ENCODE data around the gene PPP2R5D. TPM values are rescaled to one million over a fixed set of nuclear protein-coding genes. Genes with fewer than 3 reads are reported as not detected.
"Not testable (repeated sequence)": the region's sequence is repeated elsewhere in the genome, so short reads cannot be mapped to it uniquely, and the experiment has no call there.

The PPP2R5D gene
- total RNA-seq: 24.7 TPM

DNA sequence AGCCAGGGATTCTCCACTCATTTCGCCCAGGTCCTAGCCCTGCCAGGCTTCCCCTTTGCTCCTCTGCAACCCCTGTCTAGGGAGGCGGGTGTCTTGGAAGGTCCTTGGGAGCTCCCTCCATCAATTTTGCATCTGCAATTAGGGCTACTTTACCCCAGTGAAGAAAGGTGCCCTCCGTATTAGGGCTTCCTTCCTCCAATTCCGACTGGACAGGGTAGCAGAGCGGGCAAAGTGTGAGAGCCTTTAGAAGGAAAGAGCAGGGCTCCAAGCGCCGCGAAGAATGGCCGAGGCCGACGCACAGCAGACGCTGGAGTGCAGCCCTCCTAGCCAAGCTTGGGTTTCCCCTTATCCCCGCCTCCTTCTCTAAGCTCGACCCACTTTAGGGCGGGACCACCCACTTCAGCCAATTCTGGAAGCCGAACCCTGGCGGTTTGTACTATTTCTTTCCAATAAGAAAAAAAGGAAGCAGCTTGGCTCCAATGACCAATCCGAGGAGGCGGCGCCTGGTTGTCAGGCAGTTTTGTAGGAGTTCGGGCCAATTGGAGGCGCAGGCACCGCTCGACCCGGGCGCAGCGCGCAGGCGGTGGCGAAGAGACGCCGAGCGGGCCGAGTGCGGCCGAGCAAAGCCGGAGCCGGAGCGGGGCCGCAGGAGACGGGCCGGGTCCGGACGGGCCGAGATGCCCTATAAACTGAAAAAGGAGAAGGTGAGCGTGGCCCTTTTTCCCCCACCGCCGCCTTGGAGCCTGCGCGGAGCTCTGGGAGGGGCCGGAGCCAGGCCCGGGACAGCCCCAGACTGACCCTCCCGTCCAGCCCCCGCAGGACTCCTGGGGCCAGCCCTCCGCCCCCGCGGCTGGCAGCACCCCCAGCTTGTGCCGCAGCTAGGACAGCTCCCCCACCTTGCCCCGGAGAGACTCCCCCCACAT is at the start of gene PPP2R5D:
Gene PPP2R5D, plus strand, starts transcription at position 570 of the 923 bp plus-strand sequence. Its CDS starts 108 bp downstream, at position 678.
- peak; percentile 98 for DNase-seq (ENCODE audit: low spot score)

DNA sequence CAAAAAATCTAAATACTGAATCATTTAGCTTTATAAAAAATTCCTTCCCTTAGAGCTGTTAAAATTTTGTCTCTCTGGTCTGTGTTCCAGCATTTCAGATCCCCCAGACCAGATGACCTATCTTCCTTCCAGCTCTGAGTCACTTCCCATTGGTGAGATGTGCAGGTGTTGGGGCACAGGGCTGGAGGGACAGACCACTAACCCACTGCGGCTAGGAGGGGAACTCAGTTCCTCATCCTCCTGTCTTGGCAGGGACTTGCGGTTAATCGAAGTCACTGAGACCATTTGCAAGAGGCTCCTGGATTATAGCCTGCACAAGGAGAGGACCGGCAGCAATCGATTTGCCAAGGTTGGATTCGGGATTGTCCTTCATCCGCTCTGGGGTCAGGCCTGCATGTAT is 49.0 kb upstream of the PPP2R5D start:
- no peak for DNase-seq (ENCODE audit: low spot score)

DNA sequence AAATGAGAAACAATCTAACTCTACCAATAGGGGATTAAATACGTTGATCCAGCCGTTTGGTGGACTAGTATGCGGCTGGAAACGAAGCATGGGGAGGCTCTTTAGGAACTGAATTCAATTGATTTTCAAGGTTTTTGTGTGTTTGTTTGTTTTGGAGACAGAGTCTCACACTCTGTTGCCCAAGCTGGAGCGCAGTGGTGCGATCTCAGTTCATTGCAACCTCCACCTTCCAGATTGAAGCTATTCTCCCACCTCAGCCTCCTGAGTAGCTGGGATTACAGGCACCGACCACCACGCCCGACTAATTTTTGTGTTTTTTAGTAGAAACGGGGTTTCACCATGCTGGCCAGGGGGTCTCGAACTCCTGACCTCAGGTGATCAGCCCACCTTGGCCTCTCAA is 48.0 kb upstream of the PPP2R5D start:
- DNase-seq (ENCODE audit: low spot score): no peak

DNA sequence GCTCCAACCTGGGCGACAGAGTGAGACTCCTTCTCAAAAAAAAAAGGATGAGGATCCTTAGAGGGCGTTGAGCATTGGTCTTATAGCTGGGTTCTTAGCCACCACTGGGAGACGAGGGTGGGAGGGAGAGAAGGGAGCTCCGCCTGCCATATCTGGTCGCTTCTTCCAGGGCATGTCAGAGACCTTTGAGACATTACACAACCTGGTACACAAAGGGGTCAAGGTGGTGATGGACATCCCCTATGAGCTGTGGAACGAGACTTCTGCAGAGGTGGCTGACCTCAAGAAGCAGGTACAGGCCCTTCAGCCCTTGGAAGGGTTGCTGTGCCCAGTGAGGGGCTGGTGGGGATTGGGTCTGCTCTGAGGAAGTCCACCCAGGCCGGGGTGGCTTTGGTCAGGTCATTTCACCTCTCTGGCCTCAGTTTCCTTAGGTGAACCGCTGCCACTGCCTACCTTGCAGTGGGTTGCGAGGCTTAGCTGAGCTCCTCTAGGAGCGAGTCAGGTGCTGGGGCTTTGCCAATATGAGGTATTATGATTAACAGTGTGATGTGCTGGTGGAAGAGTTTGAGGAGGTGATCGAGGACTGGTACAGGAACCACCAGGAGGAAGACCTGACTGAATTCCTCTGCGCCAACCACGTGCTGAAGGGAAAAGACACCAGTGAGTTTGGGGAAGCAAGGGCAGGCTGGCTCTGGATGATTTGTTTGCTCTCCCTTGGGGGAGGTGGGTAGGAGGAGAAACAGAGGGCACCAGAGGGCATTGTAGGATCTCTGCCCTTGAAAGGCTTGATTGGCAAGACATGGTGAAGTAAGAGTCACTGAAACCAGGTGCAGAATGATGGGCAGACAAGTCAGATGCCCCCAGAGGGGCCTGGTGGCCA is 46.6 kb upstream of the PPP2R5D start:
- DNase-seq (ENCODE audit: low spot score): no peak

DNA sequence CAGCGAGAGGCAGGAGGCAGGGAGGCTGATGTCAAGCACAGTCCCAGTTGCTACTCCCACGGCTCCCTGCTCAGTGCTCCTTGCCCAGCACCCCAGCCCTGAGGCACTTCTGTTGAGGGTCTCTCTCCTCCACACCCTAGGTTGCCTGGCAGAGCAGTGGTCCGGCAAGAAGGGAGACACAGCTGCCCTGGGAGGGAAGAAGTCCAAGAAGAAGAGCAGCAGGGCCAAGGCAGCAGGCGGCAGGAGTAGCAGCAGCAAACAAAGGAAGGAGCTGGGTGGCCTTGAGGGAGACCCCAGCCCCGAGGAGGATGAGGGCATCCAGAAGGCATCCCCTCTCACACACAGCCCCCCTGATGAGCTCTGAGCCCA is 46.0 kb upstream of the PPP2R5D start:
- no peak for DNase-seq (ENCODE audit: low spot score)

DNA sequence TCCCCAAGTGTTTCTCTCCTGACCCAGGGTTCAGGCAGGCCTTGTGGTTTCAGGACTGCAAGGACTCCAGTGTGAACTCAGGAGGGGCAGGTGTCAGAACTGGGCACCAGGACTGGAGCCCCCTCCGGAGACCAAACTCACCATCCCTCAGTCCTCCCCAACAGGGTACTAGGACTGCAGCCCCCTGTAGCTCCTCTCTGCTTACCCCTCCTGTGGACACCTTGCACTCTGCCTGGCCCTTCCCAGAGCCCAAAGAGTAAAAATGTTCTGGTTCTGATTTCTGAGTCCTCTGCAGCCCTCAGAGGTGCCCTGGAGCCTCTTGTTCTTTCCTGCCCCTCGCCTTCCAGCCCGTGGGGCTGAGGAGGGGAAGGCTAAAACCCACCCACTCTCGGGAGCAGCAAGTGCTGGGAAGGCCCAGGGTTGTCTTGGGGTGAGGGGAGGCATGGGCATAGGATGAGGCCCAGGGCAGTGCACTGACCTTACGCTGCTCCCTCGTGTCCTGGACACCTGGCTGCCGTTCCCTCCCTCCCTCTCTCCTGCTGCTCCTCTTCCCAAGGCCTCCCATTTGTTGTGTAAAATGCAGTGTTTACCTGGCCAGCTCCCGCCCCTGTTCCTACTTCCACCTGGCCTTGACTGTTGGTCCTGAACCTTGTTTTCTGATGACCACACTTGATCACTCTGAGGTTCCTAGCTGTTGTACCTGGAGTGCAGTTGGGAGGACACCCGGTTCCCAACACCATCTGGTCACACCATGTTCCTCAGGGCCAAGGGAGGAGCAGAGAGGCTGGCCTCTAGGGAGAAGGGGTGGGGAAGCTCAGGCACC is 45.2 kb upstream of the PPP2R5D start:
- no peak for DNase-seq (ENCODE audit: low spot score)

DNA sequence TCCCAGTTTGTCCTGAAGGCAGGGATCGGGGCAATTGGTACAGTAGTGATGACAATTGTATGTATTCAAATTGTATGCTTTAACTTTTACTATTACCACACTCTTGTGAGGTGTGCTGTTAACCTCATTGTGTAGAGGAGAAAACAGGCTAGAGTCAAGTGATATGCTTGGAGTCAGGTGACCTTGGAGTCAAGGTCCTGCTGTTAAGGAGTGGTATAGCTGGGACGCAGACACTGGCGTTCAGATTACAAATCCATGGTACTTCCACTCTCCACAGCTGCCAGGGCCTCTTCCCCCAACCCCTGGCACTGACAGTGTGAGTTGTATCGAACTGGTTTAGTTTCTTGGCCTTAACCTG is 44.6 kb upstream of the PPP2R5D start:
- DNase-seq (ENCODE audit: low spot score): no peak

DNA sequence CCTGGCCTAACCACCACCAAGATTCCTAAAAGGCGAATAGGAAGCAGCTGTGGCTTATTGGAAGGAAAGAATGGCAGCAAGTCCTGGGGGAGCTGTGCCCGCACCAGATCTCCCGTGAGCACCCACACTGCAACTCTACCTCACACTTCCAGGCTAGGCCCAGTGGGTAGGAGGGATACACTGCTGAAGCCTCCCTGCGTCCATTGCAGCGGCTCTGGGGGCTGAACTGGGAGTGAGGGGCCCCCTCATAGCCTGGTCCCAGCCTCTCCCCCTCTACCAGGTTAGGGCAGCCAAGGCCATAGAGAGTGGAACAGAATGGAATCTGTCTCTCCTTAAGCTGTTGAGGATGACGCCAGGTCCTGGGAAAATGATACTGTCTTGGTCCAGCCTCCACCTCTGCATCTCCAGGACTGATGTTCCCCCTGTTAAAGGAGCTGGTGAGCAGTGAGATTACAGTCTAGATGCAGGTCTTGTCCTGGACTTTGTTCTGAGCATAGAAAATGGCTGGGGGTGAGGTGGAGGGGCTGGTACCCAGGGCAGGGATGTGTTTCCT is 43.8 kb upstream of the PPP2R5D start:
- no peak for DNase-seq (ENCODE audit: low spot score)

DNA sequence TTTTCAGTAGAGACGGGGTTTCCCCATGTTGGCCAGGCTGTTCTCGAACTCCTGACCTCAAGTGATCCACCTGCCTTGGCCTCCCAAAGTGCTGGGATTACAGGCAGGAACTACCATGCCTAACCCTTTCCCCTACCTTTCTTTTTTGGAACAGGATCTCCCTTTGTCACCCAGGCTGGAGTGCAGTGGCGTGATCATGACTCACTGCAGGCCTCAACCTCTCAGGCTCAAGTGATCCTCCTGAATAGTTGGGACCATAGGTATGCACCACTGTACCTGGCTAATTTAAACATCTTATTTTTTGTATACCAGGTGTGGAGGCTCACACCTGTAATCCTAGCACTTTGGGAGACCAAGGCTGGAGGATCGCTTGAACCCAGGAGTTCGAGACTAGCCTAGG is 43.0 kb upstream of the PPP2R5D start:
- DNase-seq (ENCODE audit: low spot score): not testable (repeated sequence)

DNA sequence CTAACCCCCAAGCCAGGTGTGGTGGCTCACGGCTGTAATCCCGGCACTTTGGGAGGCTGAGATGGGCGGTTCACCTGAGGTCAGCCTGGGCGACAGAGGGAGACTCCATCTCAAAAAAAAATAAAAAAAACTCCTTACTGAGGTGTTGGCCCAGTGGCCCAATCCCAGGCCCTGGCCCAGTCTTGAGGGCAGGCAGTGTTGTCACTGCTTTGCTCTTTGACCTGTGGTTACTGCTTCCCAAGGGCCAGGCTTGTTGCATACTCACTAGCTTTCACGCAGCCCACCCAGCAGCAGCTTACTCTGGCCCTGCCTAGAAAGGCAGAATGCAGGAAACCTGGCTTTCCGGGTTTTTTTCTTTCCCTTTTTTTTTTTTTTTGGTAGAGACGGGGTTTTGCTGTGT is 41.9 kb upstream of the PPP2R5D start:
- no peak for DNase-seq (ENCODE audit: low spot score)

DNA sequence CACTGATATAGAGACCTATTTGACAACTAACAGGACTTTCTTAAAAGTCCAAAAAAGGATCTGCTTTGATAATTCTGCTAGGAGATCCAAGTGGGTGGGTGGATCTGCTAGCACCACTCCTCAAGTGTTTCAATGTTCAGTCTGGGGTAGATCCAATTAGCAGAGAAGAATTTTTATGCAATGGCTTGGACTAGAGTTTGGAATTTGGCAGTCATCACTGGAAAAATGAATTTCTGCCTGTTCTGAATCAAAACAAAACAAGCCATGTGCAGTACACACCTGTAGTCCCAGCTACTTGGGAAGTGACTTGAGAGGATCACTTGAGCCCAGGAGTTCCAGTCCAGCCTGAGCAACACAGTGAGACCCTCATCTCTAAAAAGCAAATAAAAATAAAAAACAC is 36.4 kb upstream of the PPP2R5D start:
- DNase-seq (ENCODE audit: low spot score): no peak

DNA sequence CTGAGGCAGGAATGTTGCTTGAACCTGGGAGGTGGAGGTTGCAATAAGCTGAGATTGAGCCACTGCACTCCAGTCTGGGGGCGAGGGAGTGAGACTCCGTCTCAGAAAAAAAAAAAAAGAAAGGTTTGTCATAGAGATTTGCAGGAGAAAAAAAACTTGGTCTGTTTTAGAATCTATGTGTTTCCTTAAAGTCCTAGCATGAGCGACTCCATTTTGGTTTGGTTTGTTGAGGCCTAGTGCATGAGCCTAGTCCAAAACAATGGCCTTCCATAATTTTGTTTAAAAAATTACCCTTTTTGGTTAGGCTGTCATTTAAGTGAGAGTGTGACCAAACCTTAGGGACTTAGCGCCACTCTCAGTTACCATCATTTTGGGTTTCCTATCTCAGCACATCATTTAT is 32.0 kb upstream of the PPP2R5D start:
- DNase-seq (ENCODE audit: low spot score): no peak

DNA sequence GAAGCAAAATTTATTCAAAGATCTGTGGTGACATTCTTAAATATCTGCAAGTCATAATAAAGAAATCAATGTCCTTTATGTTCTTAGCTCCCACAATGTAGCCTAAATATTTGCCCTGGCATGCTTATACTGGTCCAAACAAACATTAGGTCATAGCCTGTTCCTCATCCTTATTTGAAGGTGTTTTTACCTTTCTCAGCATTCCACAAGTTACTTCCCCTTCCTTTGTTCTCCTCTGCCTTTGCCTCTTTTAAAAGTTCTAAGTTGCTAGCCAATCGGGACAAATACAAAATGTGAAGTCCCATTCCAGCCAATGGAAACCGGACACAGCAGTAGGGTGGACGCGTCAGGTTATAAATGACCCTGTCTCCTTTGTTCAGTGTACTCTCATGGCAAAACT is 30.0 kb upstream of the PPP2R5D start:
- DNase-seq (ENCODE audit: low spot score): not testable (repeated sequence)

DNA sequence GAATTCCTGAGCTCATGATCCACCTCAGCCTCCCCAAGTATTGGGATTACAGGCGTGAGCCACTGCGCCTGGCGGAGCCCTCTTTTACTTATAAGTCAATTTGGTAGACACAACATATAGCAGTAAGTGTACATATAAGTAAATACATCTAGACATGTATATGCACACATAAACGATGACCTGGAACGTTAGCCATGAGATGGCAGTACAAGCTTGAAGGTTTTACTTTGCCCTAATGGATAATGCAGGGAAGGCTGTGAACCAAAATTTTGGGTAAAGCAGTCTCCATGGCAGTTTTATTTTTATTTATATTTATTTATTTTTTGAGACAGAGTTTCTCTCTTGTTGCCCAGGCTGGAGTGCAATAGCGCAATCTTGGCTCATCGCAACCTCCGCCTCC is 26.2 kb upstream of the PPP2R5D start:
- DNase-seq (ENCODE audit: low spot score): no peak

DNA sequence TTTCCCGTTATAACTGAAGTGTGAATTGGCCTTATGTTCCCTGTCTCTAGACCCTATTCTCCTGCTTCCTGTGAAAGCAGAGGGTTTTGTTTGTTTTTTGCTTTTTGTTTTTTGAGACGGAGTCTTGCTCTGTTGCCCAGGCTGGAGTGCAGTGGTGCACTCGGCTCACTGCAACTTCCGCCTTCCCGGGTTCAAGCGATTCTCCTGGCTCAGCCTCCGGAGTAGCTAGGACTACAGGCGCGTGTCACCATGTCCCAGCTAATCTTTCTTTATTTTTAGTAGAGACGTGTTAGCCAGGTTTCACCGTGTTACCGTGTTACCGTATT is 24.5 kb upstream of the PPP2R5D start:
- no peak for DNase-seq (ENCODE audit: low spot score)

DNA sequence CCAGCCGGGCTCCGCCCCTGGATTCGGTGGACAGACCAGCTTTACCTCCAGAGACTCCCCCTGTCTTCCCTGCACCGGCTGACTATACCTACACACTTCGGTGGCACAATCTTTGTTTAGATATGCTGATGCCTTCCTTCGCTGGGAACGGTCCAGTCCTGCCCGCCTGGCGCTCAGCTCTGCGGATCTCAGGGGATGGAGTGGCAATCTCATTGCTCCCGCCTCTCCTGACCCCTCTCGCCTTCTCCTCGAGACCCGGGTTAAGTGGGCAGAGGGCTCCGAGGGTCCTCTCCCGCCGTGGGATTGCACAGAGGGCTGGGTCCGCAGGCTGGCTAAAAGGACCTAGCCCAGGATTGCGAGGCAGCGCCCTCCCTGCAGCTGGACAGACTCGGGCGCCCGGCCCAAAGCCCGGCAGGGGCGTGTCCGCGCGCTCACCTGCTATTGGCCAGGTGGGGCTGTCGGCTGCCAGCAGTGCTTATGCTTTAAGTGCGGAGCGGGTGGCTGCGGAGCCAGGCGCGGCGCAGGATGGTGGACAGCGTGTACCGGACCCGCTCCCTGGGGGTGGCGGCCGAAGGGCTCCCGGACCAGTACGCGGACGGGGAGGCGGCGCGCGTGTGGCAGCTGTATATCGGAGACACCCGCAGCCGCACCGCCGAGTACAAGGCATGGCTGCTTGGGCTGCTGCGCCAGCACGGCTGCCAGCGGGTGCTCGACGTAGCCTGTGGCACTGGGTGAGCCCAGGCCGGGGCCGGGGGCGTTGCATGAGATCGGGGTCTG is 23.9 kb upstream of the PPP2R5D start, which contains the start of gene GNMT:
Gene GNMT, plus strand, starts transcription at position 512 of the 777 bp plus-strand sequence. Its CDS starts 14 bp downstream, at position 526.
- DNase-seq (ENCODE audit: low spot score): peak; percentile 58

DNA sequence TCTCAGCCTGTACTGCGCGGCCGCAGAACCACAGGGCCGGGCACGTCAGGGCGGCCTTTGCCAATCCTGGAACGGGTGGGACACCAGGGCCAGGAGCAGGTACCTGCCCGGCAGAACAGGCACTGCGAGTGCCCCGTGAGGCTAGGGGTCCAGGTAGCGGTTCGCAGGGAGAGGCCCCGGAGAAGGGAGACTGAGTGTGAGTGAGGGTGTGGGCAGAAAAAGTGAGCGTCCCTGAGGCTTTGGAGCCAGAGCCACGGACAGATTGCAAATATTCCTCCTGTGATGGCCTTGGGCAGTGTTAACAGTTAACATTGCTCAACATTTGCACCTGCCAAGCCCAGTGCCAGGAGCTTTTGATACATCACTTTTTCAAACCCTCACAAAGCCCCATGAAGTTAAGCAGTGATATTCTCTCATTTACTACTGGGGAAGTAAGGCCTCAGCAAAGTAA is 23.3 kb upstream of the PPP2R5D start:
- no peak for DNase-seq (ENCODE audit: low spot score)

DNA sequence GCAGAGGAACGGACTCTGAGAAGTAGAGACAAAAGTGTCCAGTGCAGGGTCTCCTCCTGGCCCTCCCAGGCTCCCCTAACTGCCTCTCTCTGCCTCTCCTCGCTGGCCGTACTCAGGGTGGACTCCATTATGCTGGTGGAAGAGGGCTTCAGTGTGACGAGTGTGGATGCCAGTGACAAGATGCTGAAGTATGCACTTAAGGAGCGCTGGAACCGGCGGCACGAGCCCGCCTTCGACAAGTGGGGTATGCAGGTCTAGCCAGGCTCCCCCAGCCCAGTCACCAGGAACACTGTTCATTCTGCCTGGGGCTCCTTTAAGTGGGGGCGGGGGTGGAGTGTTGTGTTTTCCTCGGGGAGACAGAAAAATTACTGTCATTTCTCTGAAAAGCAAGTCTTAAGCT is 22.3 kb upstream of the PPP2R5D start:
- DNase-seq (ENCODE audit: low spot score): no peak

DNA sequence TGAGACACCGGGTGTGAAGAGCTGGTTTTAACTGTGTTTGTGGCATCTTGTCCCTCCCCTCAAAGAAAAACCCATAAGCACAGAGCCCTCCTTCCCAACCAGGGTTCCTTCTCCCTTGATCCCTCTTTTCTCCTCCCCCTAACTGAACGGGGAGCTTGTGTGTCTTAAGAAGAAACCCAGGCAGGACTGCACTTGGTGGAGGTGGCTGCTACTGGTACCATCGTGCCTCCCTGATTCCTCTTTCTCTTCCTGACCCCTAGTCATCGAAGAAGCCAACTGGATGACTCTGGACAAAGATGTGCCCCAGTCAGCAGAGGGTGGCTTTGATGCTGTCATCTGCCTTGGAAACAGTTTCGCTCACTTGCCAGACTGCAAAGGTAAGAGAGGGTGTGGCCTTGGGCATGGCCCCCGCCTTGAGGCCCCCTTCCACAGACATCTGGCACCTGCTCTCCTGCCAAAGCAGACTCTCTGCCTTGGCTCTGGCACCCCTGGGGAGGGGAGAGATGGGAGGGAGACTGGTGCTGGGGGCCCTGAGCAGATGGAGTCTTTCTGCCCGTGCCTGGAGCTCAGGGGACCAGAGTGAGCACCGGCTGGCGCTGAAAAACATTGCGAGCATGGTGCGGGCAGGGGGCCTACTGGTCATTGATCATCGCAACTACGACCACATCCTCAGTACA is 21.7 kb upstream of the PPP2R5D start:
- DNase-seq (ENCODE audit: low spot score): no peak

DNA sequence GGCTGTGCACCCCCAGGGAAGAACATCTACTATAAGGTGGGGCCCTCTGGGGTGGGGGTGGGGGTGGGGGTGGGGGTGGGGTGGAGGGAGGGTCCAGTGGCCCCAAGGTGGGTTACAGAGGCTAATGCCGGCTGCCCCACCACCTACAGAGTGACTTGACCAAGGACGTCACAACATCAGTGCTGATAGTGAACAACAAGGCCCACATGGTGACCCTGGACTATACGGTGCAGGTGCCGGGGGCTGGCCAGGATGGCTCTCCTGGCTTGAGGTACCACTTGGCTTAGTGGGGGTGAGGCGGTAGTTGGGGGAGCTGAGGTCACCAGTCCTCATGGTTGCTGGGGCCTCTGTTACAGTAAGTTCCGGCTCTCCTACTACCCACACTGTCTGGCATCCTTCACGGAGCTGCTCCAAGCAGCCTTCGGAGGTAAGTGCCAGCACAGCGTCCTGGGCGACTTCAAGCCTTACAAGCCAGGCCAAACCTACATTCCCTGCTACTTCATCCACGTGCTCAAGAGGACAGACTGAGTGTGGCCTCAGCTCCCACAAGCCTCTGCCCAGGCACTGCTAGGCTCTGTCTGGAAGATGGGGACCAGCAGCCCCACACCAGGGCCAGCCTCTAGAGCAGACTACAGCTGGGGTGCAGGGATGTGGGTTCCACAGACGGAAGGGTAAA is 21.1 kb upstream of the PPP2R5D start:
- DNase-seq (ENCODE audit: low spot score): no peak
